Vagina (tissue), 2 donors: Measurements from ENCODE around the gene RNASEH2C. TPM values are rescaled to one million over a fixed set of nuclear protein-coding genes. Genes with fewer than 3 reads are reported as not detected.

Source experiments
- DNase-seq, 2 donors: peaks; one replicate each; pipeline ENCODE4 v3.0.0-alpha.2; 2017; ENCODE audit errors: extremely low spot score in 2 of 2
- H3K27ac ChIP-seq: fragments of 200-600 bp; sonication (generic); one replicate; pipeline ENCODE4 v1.5.1; 2019
- H3K27me3 ChIP-seq: fragments of 200-600 bp; sonication (generic); one replicate; pipeline ENCODE4 v1.5.1; 2019
- H3K36me3 ChIP-seq, 2 donors: fragments of 200-600 bp; sonication (generic); one replicate each; pipeline ENCODE4 v1.5.1; 2017 to 2019
- H3K4me1 ChIP-seq: fragments of 200-600 bp; sonication (generic); one replicate; pipeline ENCODE4 v1.5.1; 2019
- H3K4me3 ChIP-seq, 2 donors: fragments of 200-600 bp; sonication (generic); 1 replicate in 1 of 2; 2 replicates in 1 of 2; pipeline ENCODE4 v1.5.1; 2016 to 2019
- H3K9me3 ChIP-seq: fragments of 200-600 bp; sonication (generic); one replicate; pipeline ENCODE4 v1.5.1; 2019
- POLR2A ChIP-seq, 2 donors: fragments of 450-650 bp; IDR thresholded peaks; one replicate each; pipeline ENCODE4 v1.6.1; 2017; ENCODE audit warnings: antibody characterized with exemption in 2 of 2, mild to moderate bottlenecking in 2 of 2, moderate library complexity in 2 of 2
- POLR2AphosphoS5 ChIP-seq, 2 donors: sonication (generic); formaldehyde crosslinking; IDR thresholded peaks; one replicate each; pipeline ENCODE4 v1.9.0; 2017; ENCODE audit warnings: antibody characterized with exemption in 2 of 2, mild to moderate bottlenecking in 2 of 2, low read depth in 1 of 2; ENCODE audit not compliant: insufficient read depth in 1 of 2
- intact Hi-C: fragments of 100-400 bp; cut with DNase I; formaldehyde crosslinking; loops from one replicate; pipeline ENCODE4 v1.15.1; 2023
- total RNA-seq: library from RNA; depleted of rRNA; stranded (reverse); fragments of >200 nt; gene quantifications from one replicate; pipeline ENCODE4 v1.2.3, GENCODE V29; 2016
- TF ChIP-seq, protein P1 (sequence below), 3 experiments: fragments of 450-650 bp in 2 of 3; fragments of 200-600 bp in 1 of 3; sonication (generic) in 1 of 3; IDR thresholded peaks; one replicate each; pipeline ENCODE4 v1.5.1; 2017 to 2019; ENCODE audit warnings: antibody characterized with exemption in 3 of 3, mild to moderate bottlenecking in 2 of 3, moderate library complexity in 2 of 3

The RNASEH2C gene
- total RNA-seq, 1 donor from 2014 or later = 66.8 TPM

DNA sequence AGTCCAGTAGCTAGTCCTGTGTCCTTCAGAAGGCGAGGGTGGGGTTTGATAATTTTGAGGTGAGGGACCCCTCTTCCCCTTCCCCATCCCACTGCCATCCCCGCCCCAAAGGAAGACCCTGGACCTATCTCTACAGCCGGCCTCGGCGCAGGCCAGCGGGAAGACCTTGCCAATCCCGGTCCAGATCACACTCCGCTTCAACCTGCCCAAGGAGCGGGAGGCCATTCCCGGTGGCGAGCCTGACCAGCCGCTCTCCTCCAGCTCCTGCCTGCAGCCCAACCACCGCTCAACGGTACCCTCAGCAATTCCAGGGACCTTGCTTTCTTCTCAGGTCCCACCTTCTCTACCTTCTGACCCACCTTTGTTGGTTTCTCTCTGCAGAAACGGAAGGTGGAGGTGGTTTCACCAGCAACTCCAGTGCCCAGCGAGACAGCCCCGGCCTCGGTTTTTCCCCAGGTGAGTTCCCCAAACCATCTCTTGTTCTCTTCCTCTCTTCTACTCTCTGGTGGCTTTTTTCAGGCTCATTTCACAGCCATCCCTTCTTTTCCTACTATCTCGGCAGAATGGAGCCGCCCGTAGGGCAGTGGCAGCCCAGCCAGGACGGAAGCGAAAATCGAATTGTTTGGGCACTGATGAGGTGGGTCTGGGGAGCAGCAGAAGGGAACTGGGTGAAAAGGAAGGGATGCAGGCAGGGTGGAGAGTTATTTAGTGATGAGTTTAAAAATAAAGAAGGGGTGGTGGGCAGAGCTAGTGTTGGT lies 7.2 kb downstream of the RNASEH2C start:
- Histone ChIP-seq H3K9me3 (no peaks in the 10 kb centered on the region), H3K36me3 (peaks cover 0 to 52% of the 10 kb centered on the region in 2 donors), H3K27me3 (no peaks in the 10 kb centered on the region), H3K27ac (peak overlapping the region; percentile 99), H3K4me1 (peaks cover 28% of the 10 kb centered on the region), H3K4me3 (peak overlapping the region; percentile 55 to 60)
- no peak for DNase-seq
- no peak for TF ChIP-seq POLR2A (IDR thresholded peaks at IDR 0.05)
- no peak for TF ChIP-seq POLR2AphosphoS5 (IDR thresholded peaks at IDR 0.05; ENCODE audit: insufficient read depth in 1 of 2, low read depth in 1 of 2)
- TF ChIP-seq, protein P1, sequence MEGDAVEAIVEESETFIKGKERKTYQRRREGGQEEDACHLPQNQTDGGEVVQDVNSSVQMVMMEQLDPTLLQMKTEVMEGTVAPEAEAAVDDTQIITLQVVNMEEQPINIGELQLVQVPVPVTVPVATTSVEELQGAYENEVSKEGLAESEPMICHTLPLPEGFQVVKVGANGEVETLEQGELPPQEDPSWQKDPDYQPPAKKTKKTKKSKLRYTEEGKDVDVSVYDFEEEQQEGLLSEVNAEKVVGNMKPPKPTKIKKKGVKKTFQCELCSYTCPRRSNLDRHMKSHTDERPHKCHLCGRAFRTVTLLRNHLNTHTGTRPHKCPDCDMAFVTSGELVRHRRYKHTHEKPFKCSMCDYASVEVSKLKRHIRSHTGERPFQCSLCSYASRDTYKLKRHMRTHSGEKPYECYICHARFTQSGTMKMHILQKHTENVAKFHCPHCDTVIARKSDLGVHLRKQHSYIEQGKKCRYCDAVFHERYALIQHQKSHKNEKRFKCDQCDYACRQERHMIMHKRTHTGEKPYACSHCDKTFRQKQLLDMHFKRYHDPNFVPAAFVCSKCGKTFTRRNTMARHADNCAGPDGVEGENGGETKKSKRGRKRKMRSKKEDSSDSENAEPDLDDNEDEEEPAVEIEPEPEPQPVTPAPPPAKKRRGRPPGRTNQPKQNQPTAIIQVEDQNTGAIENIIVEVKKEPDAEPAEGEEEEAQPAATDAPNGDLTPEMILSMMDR (IDR thresholded peaks at IDR 0.05) = no peak
- intact Hi-C loops = loop anchor here (5.0 kb wide), 1 partner anchor 69 kb away; the partner anchor contains the start of gene AP5B1

DNA sequence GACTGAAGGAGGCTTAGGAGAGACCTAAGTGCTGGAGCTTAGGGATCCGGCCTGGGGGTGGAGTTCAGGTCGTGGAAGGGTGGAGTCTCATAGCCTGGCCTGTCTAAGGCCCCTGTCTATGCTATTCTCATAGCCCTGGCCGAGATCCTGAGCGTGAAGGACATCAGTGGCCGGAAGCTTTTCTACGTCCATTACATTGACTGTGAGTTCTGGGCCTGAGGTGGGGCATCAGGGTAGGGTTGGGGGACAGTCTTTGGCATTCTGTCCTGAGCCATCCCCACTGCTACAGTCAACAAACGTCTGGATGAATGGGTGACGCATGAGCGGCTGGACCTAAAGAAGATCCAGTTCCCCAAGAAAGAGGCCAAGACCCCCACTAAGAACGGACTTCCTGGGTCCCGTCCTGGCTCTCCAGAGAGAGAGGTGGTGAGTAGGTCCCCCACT lies 7.9 kb downstream of the RNASEH2C start:
- H3K9me3 ChIP-seq = no peaks in the 10 kb centered on the region
- peaks cover 0 to 45% of the 10 kb centered on the region in 2 donors for H3K36me3 ChIP-seq
- no peaks in the 10 kb centered on the region for H3K27me3 ChIP-seq
- no peak for TF ChIP-seq POLR2A (IDR thresholded peaks at IDR 0.05)
- no peak for TF ChIP-seq POLR2AphosphoS5 (IDR thresholded peaks at IDR 0.05; ENCODE audit: insufficient read depth in 1 of 2, low read depth in 1 of 2)
- TF ChIP-seq, protein P1 (IDR thresholded peaks at IDR 0.05) = no peak
- peaks cover 21% of the 10 kb centered on the region for H3K4me1 ChIP-seq
- peak overlapping the region; percentile 99 for H3K27ac ChIP-seq
- no peak for DNase-seq
- H3K4me3 ChIP-seq = peak overlapping the region; percentile 55 to 60
- intact Hi-C loops = loop anchor here (5.0 kb wide), 1 partner anchor 70 kb away; the partner anchor contains the start of gene AP5B1

DNA sequence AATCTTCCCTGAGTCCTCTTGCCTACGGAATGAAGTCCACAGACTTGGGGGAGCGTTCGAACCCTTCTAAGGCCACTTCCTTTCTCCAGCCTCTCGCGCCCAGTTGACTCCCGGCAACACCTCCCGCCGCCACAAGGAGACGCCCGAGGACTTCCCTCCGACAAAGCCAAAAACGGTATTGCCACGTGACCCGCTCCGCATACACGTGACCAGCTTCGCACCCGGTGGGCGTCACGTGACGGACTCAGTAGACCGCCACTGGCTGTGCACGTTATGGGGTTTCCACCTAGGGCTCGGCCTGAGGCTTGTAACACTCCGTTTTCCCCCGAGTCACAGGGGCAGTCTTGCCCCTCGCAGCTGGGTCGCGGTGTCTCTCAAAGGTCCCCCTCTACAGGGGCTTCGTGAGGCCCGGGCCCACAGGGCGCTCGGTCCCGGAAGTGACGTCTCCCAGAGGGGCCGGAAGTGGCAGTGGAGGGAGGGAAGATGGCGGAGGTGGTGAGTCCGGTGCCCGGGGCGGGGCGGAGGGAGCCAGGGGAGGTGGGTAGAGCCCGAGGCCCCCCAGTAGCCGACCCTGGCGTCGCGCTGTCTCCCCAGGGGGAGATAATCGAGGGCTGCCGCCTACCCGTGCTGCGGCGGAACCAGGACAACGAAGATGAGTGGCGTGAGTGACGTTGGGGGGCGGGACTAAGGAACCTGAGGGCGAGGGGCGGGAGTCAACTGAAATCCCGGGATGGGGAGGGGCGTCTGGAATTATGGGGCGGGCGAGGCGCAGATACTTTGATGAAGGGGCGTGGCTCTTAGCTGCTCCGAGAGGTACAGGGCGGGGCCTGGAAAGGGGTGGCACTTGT lies 8.6 kb downstream of the RNASEH2C start, which contains the start of gene KAT5:
KAT5 (plus strand) TSS at position 468 of the 848 bp plus-strand sequence; CDS start at position 484, 16 bp downstream.
- H3K27ac ChIP-seq = peak within 1 kb of the TSS; percentile 99
- TF ChIP-seq, protein P1 (IDR thresholded peaks at IDR 0.05) = peak; percentile 91 to 100 (median 97)
- TF ChIP-seq POLR2AphosphoS5 (IDR thresholded peaks at IDR 0.05; ENCODE audit: insufficient read depth in 1 of 2, low read depth in 1 of 2) (peak; percentile 99), POLR2A (IDR thresholded peaks at IDR 0.05) (peak in 1 of 2 donors; percentile 76)
- peaks cover 20% of the 10 kb centered on the region for H3K4me1 ChIP-seq
- no peaks in the 10 kb centered on the region for H3K27me3 ChIP-seq
- intact Hi-C loops = loop anchor here (2.0 to 5.0 kb wide), 2 partner anchors 70 to 105 kb away; partner anchors contain the start of gene AP5B1
- peaks cover 0 to 38% of the 10 kb centered on the region in 2 donors for H3K36me3 ChIP-seq
- no peaks in the 10 kb centered on the region for H3K9me3 ChIP-seq
- DNase-seq = peak in 1 of 2 donors; percentile 99
- H3K4me3 ChIP-seq = peak within 1 kb of the TSS; percentile 55 to 60

DNA sequence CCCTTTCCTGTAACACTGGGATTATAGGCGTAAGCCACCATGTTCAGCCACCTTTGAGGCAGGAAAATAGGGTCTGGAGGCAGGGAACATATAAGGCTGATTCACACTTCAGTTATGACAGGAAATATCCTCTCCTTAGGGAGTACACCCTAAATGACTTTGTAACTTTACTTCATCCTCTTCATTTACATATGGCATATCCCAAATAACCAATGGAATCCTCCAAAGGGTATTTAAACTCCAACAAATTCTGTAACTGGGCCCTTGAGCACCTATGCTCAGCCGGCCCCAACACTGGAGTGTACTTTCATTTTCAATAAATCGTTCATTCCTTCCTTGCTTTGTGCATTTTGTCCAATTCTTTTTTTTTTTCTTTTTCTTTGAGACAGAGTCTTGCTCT lies 10.2 kb downstream of the RNASEH2C start:
- H3K4me1 ChIP-seq = peaks cover 25% of the 10 kb centered on the region
- peak overlapping the region; percentile 99 for H3K27ac ChIP-seq
- H3K36me3 ChIP-seq = peaks cover 0 to 22% of the 10 kb centered on the region in 2 donors
- no peaks in the 10 kb centered on the region for H3K27me3 ChIP-seq
- intact Hi-C loops = loop anchor here (2.0 to 5.0 kb wide), 2 partner anchors 72 to 106 kb away; partner anchors contain the start of gene AP5B1
- H3K4me3 ChIP-seq = no peak overlapping the region
- DNase-seq = no peak
- TF ChIP-seq POLR2AphosphoS5 (IDR thresholded peaks at IDR 0.05; ENCODE audit: insufficient read depth in 1 of 2, low read depth in 1 of 2) (no peak), POLR2A (IDR thresholded peaks at IDR 0.05) (no peak)
- TF ChIP-seq, protein P1 (IDR thresholded peaks at IDR 0.05) = no peak
- H3K9me3 ChIP-seq = no peaks in the 10 kb centered on the region
